Stimulated activated CD4-positive, alpha-beta T cell treated with anti-CD3 and anti-CD28 coated beads, Interleukin-1b, Interleukin-23, amount 100 ng/mL, for 48 hours (primary cell): ENCODE results near the gene RBP3.
"Not testable (repeated sequence)": the region's sequence is repeated elsewhere in the genome, so short reads cannot be mapped to it uniquely, and the experiment has no call there.

Experiments
- DNase-seq: peaks from one replicate; pipeline ENCODE4 v3.0.0-alpha.2; 2020

RBP3 gene

GRCh38 chr10:47376522-47377220 is 28.5 kb downstream of the RBP3 start:
- no peak for DNase-seq

GRCh38 chr10:47378183-47378510 is 30.0 kb downstream of the RBP3 start:
- DNase-seq: no peak

DNA sequence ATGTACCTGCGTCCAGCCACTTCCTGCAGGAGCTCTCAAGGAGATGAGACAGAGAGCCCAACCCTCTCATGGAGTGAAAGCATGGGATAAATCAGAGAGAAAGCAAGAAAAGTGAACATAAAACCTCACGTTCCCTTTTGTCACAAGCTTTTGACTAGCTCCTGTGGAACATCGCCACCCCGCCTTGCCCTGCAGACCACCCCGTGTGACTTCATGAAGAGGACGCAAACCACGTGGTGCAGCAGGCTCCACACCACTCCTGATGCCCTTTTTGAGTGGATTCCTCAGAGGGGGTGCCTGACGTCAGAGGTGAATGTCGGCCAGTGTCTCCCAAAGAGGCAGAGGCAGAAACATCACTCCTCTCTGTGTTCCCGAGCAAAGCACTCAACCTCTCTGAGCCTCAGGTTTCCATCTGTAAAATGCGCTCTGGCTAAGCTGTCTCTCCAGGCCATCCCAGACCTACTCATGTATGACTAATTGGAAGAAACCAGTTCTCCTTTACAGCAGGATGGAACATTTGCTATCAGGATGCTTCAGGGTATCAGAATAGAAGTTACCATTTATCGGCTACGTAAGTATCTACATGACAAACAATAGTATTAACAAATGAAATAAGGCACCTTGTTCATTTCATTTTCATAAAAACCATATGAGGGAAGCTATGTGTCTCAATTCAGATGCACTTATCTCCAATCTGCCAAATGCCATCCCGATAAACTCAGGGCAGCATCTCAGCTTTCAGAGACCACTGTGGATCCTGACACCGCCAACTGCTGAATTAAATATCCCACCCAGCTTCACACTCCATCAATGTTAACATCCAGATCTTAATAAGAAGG is 30.7 kb downstream of the RBP3 start:
- no peak for DNase-seq

DNA sequence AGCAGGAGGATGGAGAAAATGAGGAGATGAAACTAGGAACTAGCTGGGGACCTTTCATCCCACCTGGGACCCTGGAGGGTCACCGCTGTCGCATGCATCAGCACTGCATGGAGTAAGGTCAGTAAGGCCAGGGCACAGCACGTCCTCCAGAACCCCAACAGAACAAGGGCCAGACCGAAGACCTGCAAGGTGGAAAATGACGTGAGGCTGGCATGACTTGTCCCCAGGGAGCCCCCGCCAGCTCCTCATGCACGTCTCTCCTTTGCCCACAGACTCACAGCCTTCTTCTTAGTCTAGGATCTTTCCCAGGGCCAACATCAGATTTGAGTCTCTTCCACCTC is 31.3 kb downstream of the RBP3 start:
- no peak for DNase-seq

DNA sequence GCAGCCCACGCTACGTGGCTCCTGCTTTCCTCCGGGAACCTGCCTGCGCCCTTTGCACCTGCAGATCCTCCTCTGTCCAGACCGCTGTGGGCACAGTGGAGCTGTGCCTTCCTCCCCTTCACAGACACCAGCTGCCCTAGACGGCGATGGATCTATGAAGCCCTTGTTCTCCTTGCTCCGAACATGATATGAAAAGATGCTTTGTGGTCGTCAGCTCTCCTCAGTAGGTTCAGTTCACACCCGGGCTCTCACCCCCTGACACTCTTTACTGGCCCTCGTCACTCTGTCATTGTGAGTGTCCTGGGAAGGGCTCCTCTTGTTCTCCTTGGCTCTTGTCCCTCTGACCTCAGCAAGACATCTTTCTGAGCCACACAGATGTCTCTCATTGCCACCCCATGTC is 31.7 kb downstream of the RBP3 start:
- DNase-seq: no peak

DNA sequence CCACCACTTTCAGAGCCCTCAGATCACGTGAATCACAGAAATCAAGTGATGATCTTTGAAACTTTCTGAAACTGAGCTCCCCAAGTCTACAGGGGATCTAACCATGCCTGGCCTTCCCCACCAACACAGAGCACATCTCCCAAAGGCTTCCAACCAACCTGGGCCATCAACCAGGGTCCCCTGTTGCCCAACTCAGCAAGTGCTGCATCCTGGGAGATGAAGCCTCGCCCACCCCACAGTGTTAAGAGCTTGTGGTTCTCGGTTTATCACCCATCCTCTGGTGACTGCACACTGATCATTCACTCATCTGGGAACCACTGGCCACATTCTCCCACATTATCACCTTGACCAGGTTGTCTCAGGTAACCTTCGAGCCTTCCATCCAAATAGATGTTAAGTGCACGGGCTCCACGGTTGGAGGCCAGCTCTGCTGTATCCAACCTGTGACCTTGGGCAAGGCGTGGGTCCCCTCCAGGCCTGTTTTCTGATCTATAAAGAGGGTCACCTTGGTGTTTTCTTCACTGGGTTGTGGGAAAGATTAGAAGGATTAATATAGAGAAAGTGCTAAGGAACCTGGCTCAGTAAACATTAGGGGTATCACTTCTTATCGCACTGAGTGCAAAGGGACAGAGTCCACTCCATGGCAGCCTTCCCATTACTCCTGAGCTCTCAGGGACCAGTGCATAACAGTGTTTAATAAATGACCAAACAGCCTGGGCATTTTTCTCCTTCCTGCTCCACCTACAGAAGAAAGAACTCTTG is 32.4 kb downstream of the RBP3 start:
- no peak for DNase-seq

- DNase-seq: no peak
Measured at GRCh38 chr10:47381103-47381395, 32.9 kb downstream of the RBP3 start.

- DNase-seq: no peak
Measured at GRCh38 chr10:47381427-47382379, 33.5 kb downstream of the RBP3 start.

DNA sequence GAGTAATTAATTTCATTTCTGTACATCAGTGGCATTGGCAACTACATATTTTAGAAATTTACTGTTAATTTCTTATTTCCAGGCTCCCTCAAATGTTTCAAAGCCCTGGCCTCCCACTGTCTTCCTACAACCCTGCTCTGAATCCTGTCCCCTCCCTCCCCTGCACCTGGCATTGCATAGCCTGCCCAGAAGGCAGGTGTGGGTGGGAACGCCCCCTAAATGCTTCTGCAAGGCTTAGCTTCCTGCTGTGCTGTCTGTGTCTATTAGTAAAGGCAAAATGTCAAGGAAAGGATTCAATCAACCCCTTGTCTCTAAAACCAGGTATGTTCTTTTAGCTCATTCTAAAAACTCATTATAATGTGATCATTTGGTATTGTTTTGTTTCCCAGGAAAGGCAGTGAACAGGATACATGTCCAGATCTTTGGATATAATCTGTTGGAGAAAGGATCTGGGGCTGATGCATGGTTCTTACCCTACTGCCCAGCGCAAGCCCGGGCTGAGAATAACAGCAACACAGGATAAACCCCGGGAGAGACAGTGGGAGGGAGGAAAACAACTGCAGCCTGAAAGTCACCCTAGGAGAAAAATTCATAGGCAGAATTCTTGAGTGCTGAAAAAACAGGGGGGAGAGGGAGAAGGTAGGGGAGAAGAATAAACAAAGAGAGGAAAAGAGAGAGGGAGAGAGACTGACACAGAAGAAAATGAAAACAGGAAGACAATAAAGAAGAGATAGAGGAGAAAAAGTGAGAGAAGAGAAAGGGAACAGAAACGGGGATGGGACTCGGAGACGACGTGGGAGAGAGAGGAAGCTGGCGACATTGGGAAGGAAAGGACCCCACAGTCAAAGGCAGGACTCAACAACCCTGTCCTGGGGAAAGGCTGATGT is 35.3 kb downstream of the RBP3 start:
- DNase-seq: no peak

GRCh38 chr10:47384148-47384921 is 36.2 kb downstream of the RBP3 start, which contains the start of gene ZNF488:
ZNF488 (minus strand) TSS chr10:47384293; CDS start chr10:47368829, 15,464 bp downstream.
- DNase-seq: peak; percentile 68

DNA sequence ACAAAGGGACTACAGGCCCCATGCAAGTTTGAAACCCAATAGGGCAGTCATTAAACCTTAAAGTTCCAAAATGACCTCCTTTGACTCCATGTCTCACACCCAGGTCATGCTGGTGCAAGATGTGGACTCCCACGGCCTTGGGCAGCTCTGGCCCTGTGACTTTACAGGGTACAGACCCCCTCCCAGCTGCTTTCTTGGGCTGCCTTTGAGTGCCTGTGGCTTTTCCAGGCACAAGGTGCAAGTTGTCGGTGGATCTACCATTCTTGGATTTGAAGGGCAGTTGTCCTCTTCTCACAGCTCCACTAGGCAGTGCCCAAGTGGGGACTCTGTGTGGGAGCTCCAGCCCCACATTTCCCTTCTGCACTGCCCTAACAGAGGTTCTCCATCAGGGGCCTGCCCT is 37.9 kb downstream of the RBP3 start:
- DNase-seq: not testable (repeated sequence)

GRCh38 chr10:47388879-47389278 is 40.7 kb downstream of the RBP3 start:
- DNase-seq: no peak

GRCh38 chr10:47389619-47390018 is 41.5 kb downstream of the RBP3 start:
- DNase-seq: no peak

- DNase-seq: no peak
Measured at GRCh38 chr10:47396311-47396717, 48.2 kb downstream of the RBP3 start.

DNA sequence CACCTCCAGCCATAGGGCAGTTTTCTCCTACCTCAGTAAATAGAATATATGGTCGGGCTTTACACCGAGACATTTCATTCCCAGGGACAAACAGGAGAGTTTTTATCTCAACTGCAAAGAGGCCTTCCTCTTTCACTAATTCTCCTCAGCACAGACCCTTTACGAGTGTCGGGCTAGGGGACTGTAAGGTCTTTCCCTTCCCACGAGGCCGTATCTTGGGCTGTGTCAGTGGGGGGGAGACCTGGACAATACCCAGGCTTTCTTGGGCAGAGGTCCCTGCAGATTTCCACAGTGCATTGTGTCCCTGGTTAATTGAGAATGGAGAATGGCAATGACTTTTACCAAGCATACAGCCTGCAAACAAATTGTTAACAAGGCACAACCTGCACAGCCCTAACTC is 49.1 kb downstream of the RBP3 start:
- no peak for DNase-seq

- DNase-seq: no peak
Measured at GRCh38 chr10:47400251-47400650, 52.1 kb downstream of the RBP3 start.

- no peak for DNase-seq
Measured at GRCh38 chr10:47400786-47401185, 52.6 kb downstream of the RBP3 start.

DNA sequence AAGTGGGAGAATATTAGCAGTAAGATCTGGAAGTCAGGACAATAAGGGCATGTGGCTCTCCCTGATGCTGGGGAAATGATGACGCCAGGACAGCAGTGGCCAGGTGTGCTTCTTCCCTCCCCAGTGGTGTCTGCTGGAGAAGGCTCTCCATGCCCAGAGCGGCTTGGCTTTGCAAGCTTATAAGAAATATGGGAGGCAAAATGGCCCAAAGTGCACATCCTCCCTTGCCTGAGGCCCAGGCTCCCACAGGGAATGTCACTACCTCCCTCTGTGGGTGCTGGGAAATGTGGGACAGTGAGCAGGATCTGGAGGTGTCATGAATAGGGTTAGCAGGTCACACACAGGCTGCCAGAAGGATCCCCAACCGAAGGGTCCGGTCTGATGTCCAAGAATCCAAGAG is 53.0 kb downstream of the RBP3 start:
- DNase-seq: no peak

- no peak for DNase-seq
Measured at GRCh38 chr10:47401874-47402640, 53.9 kb downstream of the RBP3 start.

DNA sequence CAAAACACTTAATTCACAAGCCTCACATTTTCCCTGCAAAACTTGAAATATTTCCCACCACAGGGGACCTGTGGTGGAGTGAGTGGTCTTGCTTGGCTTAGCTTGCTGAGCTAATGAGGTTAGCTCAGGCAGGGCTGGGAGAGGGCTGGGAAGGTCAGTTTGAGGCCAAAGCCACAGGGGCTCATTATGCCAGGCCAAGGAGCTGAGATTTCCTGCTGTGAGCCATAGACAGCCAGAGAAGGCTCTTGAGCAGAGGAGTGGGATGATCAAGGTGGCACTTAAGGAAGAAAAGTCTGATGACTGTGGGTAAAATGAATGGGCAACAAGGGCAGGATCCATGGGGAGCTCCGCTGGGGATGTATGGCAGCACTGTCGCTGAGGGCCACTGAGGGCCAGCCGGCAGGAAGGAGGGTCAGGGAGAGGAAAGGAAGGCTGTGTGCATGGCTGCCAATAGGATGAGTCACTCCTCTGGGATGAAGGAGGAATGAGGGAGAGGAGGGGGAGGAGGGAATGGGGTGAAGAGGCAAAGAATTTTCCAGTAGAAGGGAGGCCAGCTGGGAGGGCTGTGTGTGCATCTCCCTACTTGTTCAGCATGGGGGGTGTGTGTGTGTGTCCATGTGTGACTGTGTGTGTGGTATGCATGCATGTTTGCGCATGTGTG is 54.6 kb downstream of the RBP3 start:
- no peak for DNase-seq
